GM12878 (cell line): Measurements from ENCODE around the gene SBF2. TPM values are rescaled to one million over a fixed set of nuclear protein-coding genes. Genes with fewer than 3 reads are reported as not detected.

ENCODE experiments used
- ATAC-seq: fragments of 200-7000 bp; cut with Tn5 transposase; 3 replicates; pipeline ENCODE4 v1.9.1; 2020; ENCODE audit warnings: mild to moderate bottlenecking, moderate library complexity
- BruUV-seq: library from RNA; stranded (reverse); fragments of 400-500 nt; replicated peaks from 2 replicates; lab custom pipeline; 2021; lab: Mats Ljungman, UMichigan
- CTCF ChIA-PET: fragments of 300-600 bp; sonication (Branson Sonifier 250); formaldehyde crosslinking; extraction: SDS; loops from one replicate; lab custom pipeline; 2021; ENCODE audit warnings: inconsistent platforms; lab: Yijun Ruan, JAX
- POLR2A ChIA-PET: fragments of 350-600 bp; formaldehyde crosslinking; extraction: SDS; loops from one replicate; lab custom pipeline; 2021; ENCODE audit warnings: inconsistent platforms; lab: Charles Lee
- RAD21 ChIA-PET: fragments of 300-600 bp; sonication (Branson Sonifier 250); formaldehyde crosslinking; loops from one replicate; lab custom pipeline; 2023; ENCODE audit warnings: antibody characterized with exemption; ENCODE audit not compliant: unreplicated experiment; lab: Charles Lee
- SMC1A ChIA-PET: fragments of 300-600 bp; sonication (Branson Sonifier 250); formaldehyde crosslinking; loops from one replicate; lab custom pipeline; 2023; ENCODE audit not compliant: unreplicated experiment, uncharacterized antibody; lab: Charles Lee
- DNase-seq: peaks from one replicate; pipeline ENCODE4 v3.0.0-alpha.2; 2011; ENCODE audit warnings: low read depth, low spot score
- FAIRE-seq: peaks from 3 replicates; lab custom pipeline; 2011; peaks lifted over from hg19 to GRCh38; lab: Jason Lieb, UNC
- H2AFZ ChIP-seq: 2 replicates; pipeline ENCODE4 v1.6.0; 2011; ENCODE audit warnings: low read depth, low read length, control low read depth; ENCODE audit not compliant: control insufficient read depth
- H3K27ac ChIP-seq: 2 replicates; pipeline ENCODE4 v1.5.1; 2011; ENCODE audit warnings: control low read depth; ENCODE audit not compliant: control insufficient read depth, insufficient read depth
- H3K27me3 ChIP-seq, 2 experiments: replicated peaks in 1 of 2; 2 replicates each; pipeline versions ENCODE4 v1.6.0 to v1.6.1; 2011; ENCODE audit warnings: low read length in 1 of 2; ENCODE audit not compliant: control insufficient read depth in 2 of 2, insufficient read depth in 2 of 2
- H3K36me3 ChIP-seq, 2 experiments: 2 replicates each; pipeline ENCODE4 v1.5.1; 2011; ENCODE audit warnings: low read length in 1 of 2; ENCODE audit not compliant: control insufficient read depth in 2 of 2, insufficient read depth in 2 of 2
- H3K4me1 ChIP-seq: 2 replicates; pipeline ENCODE4 v1.6.1; 2011; ENCODE audit warnings: mild to moderate bottlenecking, low read length, moderate library complexity, mixed read lengths; ENCODE audit not compliant: control insufficient read depth, insufficient read depth
- H3K4me2 ChIP-seq: 2 replicates; pipeline ENCODE4 v1.6.0; 2011; ENCODE audit warnings: control low read depth; ENCODE audit not compliant: control insufficient read depth, insufficient read depth
- H3K4me3 ChIP-seq: fragments of 200-600 bp; sonication (generic); 2 replicates; pipeline ENCODE4 v1.5.1; 2016
- H3K79me2 ChIP-seq: 2 replicates; pipeline ENCODE4 v1.6.0; 2011; ENCODE audit warnings: low read length; ENCODE audit not compliant: control insufficient read depth, insufficient read depth
- H3K9ac ChIP-seq: 2 replicates; pipeline ENCODE4 v1.8.0; 2011; ENCODE audit warnings: low read length, control low read depth, mixed read lengths; ENCODE audit not compliant: control insufficient read depth, insufficient read depth
- H3K9me3 ChIP-seq: replicated peaks from 3 replicates; pipeline ENCODE4 v1.5.1; 2011; ENCODE audit warnings: mild to moderate bottlenecking, low read length; ENCODE audit not compliant: control insufficient read depth, insufficient read depth
- H4K20me1 ChIP-seq: 2 replicates; pipeline ENCODE4 v1.6.0; 2011; ENCODE audit not compliant: control insufficient read depth, insufficient read depth
- EGR1 ChIP-seq, 2 experiments: IDR thresholded peaks; 1 replicate in 1 of 2; 2 replicates in 1 of 2; pipeline ENCODE4 v1.6.1; 2011 to 2012; ENCODE audit warnings: low read depth in 2 of 2, low read length in 2 of 2, borderline replicate concordance in 1 of 2, mild to moderate bottlenecking in 1 of 2, moderate library complexity in 1 of 2
- FOXK2 ChIP-seq: fragments of 450-650 bp; IDR thresholded peaks from 2 replicates; pipeline ENCODE4 v1.6.1; 2017; ENCODE audit warnings: mild to moderate bottlenecking, moderate library complexity
- HDAC2 ChIP-seq: fragments of 200-600 bp; sonication (generic); IDR thresholded peaks from 2 replicates; pipeline ENCODE4 v1.6.1; 2017
- MEF2A ChIP-seq: IDR thresholded peaks from 2 replicates; pipeline ENCODE4 v1.6.1; 2011; ENCODE audit warnings: low read depth, mild to moderate bottlenecking, low read length, moderate library complexity; ENCODE audit not compliant: insufficient read depth
- MTA2 ChIP-seq: fragments of 450-650 bp; IDR thresholded peaks from 2 replicates; pipeline ENCODE4 v1.6.1; 2016; ENCODE audit warnings: low read depth, mild to moderate bottlenecking, moderate library complexity
- NFIC ChIP-seq: IDR thresholded peaks from 2 replicates; pipeline ENCODE4 v1.6.1; 2012; ENCODE audit warnings: low read depth, mild to moderate bottlenecking, inconsistent platforms, low read length, moderate library complexity
- SPI1 ChIP-seq: IDR thresholded peaks from 2 replicates; pipeline ENCODE4 v1.6.1; 2011; ENCODE audit warnings: low read depth, mild to moderate bottlenecking, low read length, moderate library complexity, borderline replicate concordance; ENCODE audit not compliant: insufficient read depth
- TCF3 ChIP-seq: IDR thresholded peaks from 2 replicates; pipeline ENCODE4 v1.6.1; 2012; ENCODE audit warnings: low read depth, mild to moderate bottlenecking, low read length, borderline replicate concordance; ENCODE audit not compliant: insufficient read depth
- WRNIP1 ChIP-seq: IDR thresholded peaks from 2 replicates; pipeline ENCODE4 v1.6.1; 2011; ENCODE audit warnings: low read depth, low read length, improper control_type of control experiment, borderline replicate concordance
- ZBTB4 ChIP-seq: fragments of 450-650 bp; formaldehyde crosslinking; IDR thresholded peaks from 2 replicates; pipeline ENCODE4 v1.4.0; 2022; ENCODE audit warnings: mild to moderate bottlenecking, moderate library complexity
- ZNF24 ChIP-seq: fragments of 450-650 bp; IDR thresholded peaks from 2 replicates; pipeline ENCODE4 v1.6.1; 2017; ENCODE audit warnings: antibody characterized with exemption, mild to moderate bottlenecking
- WGBS: methylation state at CpG from one replicate; pipeline ENCODE4 v1.1.6; 2016; ENCODE audit warnings: low lambda C conversion rate; ENCODE audit not compliant: insufficient replicate concordance, insufficient coverage; ENCODE audit errors: missing lambda C conversion rate; 5-methylcytosine and 5-hydroxymethylcytosine counted together
- in situ Hi-C: fragments of 300-500 bp; cut with MboI; formaldehyde crosslinking; loops from 9 replicates; pipeline ENCODE4 v1.14.3; 2018; ENCODE audit warnings: mixed read lengths
- intact Hi-C: fragments of 100-400 bp; cut with micrococcal nuclease; formaldehyde crosslinking; loops from one replicate; pipeline ENCODE4 v1.14.2; 2022; ENCODE audit not compliant: unreplicated experiment
- polyA plus RNA-seq, 11 experiments: library from polyadenylated mRNA; depleted of rRNA in 4 of 11; unstranded in 6 of 11; stranded (reverse) in 5 of 11; fragments of >200 nt; fragmentation: Nextera tagmentation in 4 of 11; fragmentation: Illumina TruSeq in 1 of 11; extraction: Ambion mirVana in 4 of 11; extraction: Trizol in 1 of 11; gene quantifications; 1 replicate in 1 of 11; 2 replicates in 10 of 11; pipeline versions ENCODE4 v1.2.1 to v1.2.3, GENCODE V29; 2011 to 2016; ENCODE audit warnings: inconsistent platforms in 2 of 11, missing spikeins in 2 of 11, low read depth in 1 of 11
- total RNA-seq, 4 experiments: library from RNA; depleted of rRNA in 3 of 4; stranded (reverse); fragments of >200 nt in 3 of 4; fragmentation: Illumina TruSeq in 1 of 4; extraction: Trizol in 1 of 4; gene quantifications; 2 replicates each; pipeline versions ENCODE4 v1.2.1 to v1.2.3, GENCODE V29; 2013 to 2021
- TF ChIP-seq, protein P1 (sequence below): IDR thresholded peaks from 2 replicates; pipeline ENCODE4 v1.6.1; 2012; ENCODE audit warnings: low read depth, low read length, improper control_type of control experiment
- TF ChIP-seq, protein P2 (sequence below): IDR thresholded peaks from 2 replicates; pipeline ENCODE4 v1.6.1; 2012; ENCODE audit warnings: improper control_type of control experiment, low read depth, low read length; ENCODE audit not compliant: insufficient replicate concordance
- TF ChIP-seq, protein P3 (sequence below): IDR thresholded peaks from 2 replicates; pipeline ENCODE4 v1.6.1; 2012; ENCODE audit warnings: low read depth, low read length, improper control_type of control experiment

Gene SBF2
- total and polyA plus RNA-seq, 10 of the 15 experiments (the other 5 are each of a cell fraction or from before 2014, with no cell fraction given), result 0.24 to 2.3 (median 1.1) TPM

DNA sequence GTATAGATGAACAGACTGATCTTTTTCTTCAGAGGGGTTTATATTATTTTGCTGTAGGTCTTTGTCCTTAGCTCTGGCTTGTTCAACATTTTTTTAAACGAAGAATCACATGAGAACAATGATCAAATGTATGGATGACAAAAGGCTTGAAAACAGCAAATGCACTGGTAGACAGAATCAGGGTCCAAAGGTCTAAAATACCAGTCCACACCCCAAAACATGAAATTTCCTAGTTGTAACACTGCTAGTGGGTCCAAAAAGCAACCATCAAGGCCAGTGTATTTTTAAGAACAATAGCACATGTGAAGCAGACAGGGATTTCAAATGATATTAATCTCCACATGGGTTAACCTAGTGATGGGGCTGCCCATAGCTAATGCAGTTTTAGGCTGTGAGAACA is 468.1 kb downstream of the SBF2 start:
- no peak overlapping the region for H3K27ac ChIP-seq
- no peaks in the 10 kb centered on the region for H4K20me1 ChIP-seq
- no peak for TF ChIP-seq SPI1
- TF ChIP-seq ZBTB4 (CRISPR knock-in tag), result no peak
- TF ChIP-seq, protein P1, sequence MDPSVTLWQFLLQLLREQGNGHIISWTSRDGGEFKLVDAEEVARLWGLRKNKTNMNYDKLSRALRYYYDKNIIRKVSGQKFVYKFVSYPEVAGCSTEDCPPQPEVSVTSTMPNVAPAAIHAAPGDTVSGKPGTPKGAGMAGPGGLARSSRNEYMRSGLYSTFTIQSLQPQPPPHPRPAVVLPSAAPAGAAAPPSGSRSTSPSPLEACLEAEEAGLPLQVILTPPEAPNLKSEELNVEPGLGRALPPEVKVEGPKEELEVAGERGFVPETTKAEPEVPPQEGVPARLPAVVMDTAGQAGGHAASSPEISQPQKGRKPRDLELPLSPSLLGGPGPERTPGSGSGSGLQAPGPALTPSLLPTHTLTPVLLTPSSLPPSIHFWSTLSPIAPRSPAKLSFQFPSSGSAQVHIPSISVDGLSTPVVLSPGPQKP, result no peak
- no peak for TF ChIP-seq MEF2A
- TF ChIP-seq, protein P2, sequence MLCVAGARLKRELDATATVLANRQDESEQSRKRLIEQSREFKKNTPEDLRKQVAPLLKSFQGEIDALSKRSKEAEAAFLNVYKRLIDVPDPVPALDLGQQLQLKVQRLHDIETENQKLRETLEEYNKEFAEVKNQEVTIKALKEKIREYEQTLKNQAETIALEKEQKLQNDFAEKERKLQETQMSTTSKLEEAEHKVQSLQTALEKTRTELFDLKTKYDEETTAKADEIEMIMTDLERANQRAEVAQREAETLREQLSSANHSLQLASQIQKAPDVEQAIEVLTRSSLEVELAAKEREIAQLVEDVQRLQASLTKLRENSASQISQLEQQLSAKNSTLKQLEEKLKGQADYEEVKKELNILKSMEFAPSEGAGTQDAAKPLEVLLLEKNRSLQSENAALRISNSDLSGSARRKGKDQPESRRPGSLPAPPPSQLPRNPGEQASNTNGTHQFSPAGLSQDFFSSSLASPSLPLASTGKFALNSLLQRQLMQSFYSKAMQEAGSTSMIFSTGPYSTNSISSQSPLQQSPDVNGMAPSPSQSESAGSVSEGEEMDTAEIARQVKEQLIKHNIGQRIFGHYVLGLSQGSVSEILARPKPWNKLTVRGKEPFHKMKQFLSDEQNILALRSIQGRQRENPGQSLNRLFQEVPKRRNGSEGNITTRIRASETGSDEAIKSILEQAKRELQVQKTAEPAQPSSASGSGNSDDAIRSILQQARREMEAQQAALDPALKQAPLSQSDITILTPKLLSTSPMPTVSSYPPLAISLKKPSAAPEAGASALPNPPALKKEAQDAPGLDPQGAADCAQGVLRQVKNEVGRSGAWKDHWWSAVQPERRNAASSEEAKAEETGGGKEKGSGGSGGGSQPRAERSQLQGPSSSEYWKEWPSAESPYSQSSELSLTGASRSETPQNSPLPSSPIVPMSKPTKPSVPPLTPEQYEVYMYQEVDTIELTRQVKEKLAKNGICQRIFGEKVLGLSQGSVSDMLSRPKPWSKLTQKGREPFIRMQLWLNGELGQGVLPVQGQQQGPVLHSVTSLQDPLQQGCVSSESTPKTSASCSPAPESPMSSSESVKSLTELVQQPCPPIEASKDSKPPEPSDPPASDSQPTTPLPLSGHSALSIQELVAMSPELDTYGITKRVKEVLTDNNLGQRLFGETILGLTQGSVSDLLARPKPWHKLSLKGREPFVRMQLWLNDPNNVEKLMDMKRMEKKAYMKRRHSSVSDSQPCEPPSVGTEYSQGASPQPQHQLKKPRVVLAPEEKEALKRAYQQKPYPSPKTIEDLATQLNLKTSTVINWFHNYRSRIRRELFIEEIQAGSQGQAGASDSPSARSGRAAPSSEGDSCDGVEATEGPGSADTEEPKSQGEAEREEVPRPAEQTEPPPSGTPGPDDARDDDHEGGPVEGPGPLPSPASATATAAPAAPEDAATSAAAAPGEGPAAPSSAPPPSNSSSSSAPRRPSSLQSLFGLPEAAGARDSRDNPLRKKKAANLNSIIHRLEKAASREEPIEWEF, result no peak
- no peak for TF ChIP-seq MTA2
- TF ChIP-seq, protein P3, sequence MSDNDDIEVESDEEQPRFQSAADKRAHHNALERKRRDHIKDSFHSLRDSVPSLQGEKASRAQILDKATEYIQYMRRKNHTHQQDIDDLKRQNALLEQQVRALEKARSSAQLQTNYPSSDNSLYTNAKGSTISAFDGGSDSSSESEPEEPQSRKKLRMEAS, result no peak
- TF ChIP-seq ZNF24, result no peak
- TF ChIP-seq TCF3, result no peak
- TF ChIP-seq EGR1 (IDR thresholded peaks at IDR 0.05; ENCODE audit: borderline replicate concordance in 1 of 2, low read depth in 2 of 2, low read length in 2 of 2), result no peak
- no peak for TF ChIP-seq WRNIP1
- no peak for TF ChIP-seq FOXK2
- TF ChIP-seq HDAC2, result no peak
- no peak for TF ChIP-seq NFIC
- BruUV-seq, result no TSS peak
- no peak overlapping the region for H2AFZ ChIP-seq
- DNase-seq, result no peak
- no peak for ATAC-seq
- no peaks in the 10 kb centered on the region for H3K27me3 ChIP-seq
- 27% methylated on average over 1 of the region's 1 CpG for WGBS
- ChIA-PET SMC1A (no interaction called here), RAD21 (no interaction called here), POLR2A (no interaction called here), CTCF (no interaction called here)
- H3K79me2 ChIP-seq, result no peaks in the 10 kb centered on the region
- H3K36me3 ChIP-seq, result no peaks in the 10 kb centered on the region
- intact Hi-C loops (no loop called here), in situ Hi-C loops (no loop called here)
- no peak overlapping the region for H3K9ac ChIP-seq
- no peaks in the 10 kb centered on the region for H3K4me1 ChIP-seq
- H3K4me3 ChIP-seq, result no peak overlapping the region
- H3K9me3 ChIP-seq, result no peaks in the 10 kb centered on the region
- no peak overlapping the region for H3K4me2 ChIP-seq
- no peak for FAIRE-seq
